GM12891 (cell line): ENCODE data around the gene FMO5.

Experiments
- POLR2A ChIP-seq: IDR thresholded peaks from 2 replicates; pipeline ENCODE4 v1.6.1; 2011; ENCODE audit warnings: low read depth, low read length, control low read depth
- POLR2AphosphoS5 ChIP-seq: IDR thresholded peaks from 2 replicates; pipeline ENCODE4 v1.6.1; 2011; ENCODE audit warnings: low read depth, low read length, control low read depth
- SPI1 ChIP-seq: IDR thresholded peaks from 2 replicates; pipeline ENCODE4 v1.6.1; 2011; ENCODE audit warnings: low read depth, low read length, control low read depth
- TAF1 ChIP-seq: IDR thresholded peaks from 2 replicates; pipeline ENCODE4 v1.6.1; 2011; ENCODE audit warnings: low read depth, low read length, control low read depth

GRCh38 chr1:147217141-147217540 lies 8.0 kb downstream of the FMO5 start:
- TF ChIP-seq POLR2AphosphoS5 = no peak
- TF ChIP-seq POLR2A = no peak
- no peak for TF ChIP-seq TAF1
- no peak for TF ChIP-seq SPI1
